HG03066 (cell line): ENCODE measurements around the gene LRIG3.
"Not testable (repeated sequence)": the region's sequence is repeated elsewhere in the genome, so short reads cannot be mapped to it uniquely, and the experiment has no call there.

Experiments used
- ATAC-seq: cut with Tn5 transposase; IDR thresholded peaks from one replicate; pipeline ENCODE4 v1.9.1; 2021; ENCODE audit warnings: low read depth; ENCODE audit not compliant: unreplicated experiment

LRIG3 gene

GRCh38 chr12:58905422-58905821 is 14.9 kb downstream of the LRIG3 start:
- no peak for ATAC-seq

GRCh38 chr12:58902726-58903125 is 17.6 kb downstream of the LRIG3 start:
- not testable (repeated sequence) for ATAC-seq

- no peak for ATAC-seq
Measured at GRCh38 chr12:58901664-58902063, 18.6 kb downstream of the LRIG3 start.

GRCh38 chr12:58897969-58898368 is 22.3 kb downstream of the LRIG3 start:
- ATAC-seq: no peak

GRCh38 chr12:58896278-58896677 is 24.0 kb downstream of the LRIG3 start:
- ATAC-seq: no peak

GRCh38 chr12:58895053-58895452 is 25.3 kb downstream of the LRIG3 start:
- ATAC-seq: no peak

- ATAC-seq: no peak
Measured at GRCh38 chr12:58894040-58894439, 26.3 kb downstream of the LRIG3 start.

GRCh38 chr12:58893495-58893894 is 26.8 kb downstream of the LRIG3 start:
- ATAC-seq: no peak

- ATAC-seq: no peak
Measured at GRCh38 chr12:58889557-58889956, 30.7 kb downstream of the LRIG3 start.

GRCh38 chr12:58888131-58888783 is 32.0 kb downstream of the LRIG3 start:
- ATAC-seq: no peak

- ATAC-seq: no peak
Measured at GRCh38 chr12:58887068-58887467, 33.2 kb downstream of the LRIG3 start.

GRCh38 chr12:58886474-58886873 is 33.8 kb downstream of the LRIG3 start:
- ATAC-seq: no peak

GRCh38 chr12:58884916-58885315 is 35.4 kb downstream of the LRIG3 start:
- no peak for ATAC-seq

- peak; percentile 54 for ATAC-seq
Measured at GRCh38 chr12:58883576-58884334, 36.5 kb downstream of the LRIG3 start.

GRCh38 chr12:58882826-58883225 is 37.5 kb downstream of the LRIG3 start:
- no peak for ATAC-seq

- ATAC-seq: no peak
Measured at GRCh38 chr12:58881816-58882215, 38.5 kb downstream of the LRIG3 start.

- ATAC-seq: no peak
Measured at GRCh38 chr12:58880639-58881038, 39.7 kb downstream of the LRIG3 start.

- ATAC-seq: no peak
Measured at GRCh38 chr12:58877243-58877743, 43.0 kb downstream of the LRIG3 start.

GRCh38 chr12:58873496-58873895 is 46.8 kb downstream of the LRIG3 start:
- no peak for ATAC-seq

GRCh38 chr12:58871556-58871955 is 48.7 kb downstream of the LRIG3 start:
- no peak for ATAC-seq

GRCh38 chr12:58870595-58870994 is 49.7 kb downstream of the LRIG3 start:
- ATAC-seq: no peak

- ATAC-seq: no peak
Measured at GRCh38 chr12:58860788-58861240, 59.5 kb downstream of the LRIG3 start.
